Neuronal stem cell (in vitro differentiated cells): Measurements from ENCODE around the gene KCP.

ENCODE experiments used
- DNase-seq: peaks from one replicate; pipeline ENCODE4 v3.0.0-alpha.2; 2013; ENCODE audit warnings: low spot score
- H2AFZ ChIP-seq: one replicate; pipeline ENCODE4 v1.6.1; 2013; ENCODE audit warnings: mild to moderate bottlenecking, low read length, inconsistent platforms
- H2AK5ac ChIP-seq: 2 replicates; pipeline ENCODE4 v1.6.1; 2013; ENCODE audit warnings: low read depth, mild to moderate bottlenecking, inconsistent platforms, low read length, moderate library complexity, mixed read lengths
- H2BK120ac ChIP-seq: 2 replicates; pipeline ENCODE4 v1.6.1; 2013; ENCODE audit warnings: low read depth, mild to moderate bottlenecking, inconsistent platforms, low read length, moderate library complexity, mixed read lengths
- H2BK12ac ChIP-seq: one replicate; pipeline ENCODE4 v1.6.1; 2013; ENCODE audit warnings: low read length, inconsistent platforms
- H2BK15ac ChIP-seq: 2 replicates; pipeline ENCODE4 v1.6.1; 2013; ENCODE audit warnings: mild to moderate bottlenecking, low read length, inconsistent platforms, mixed read lengths
- H2BK5ac ChIP-seq: one replicate; pipeline ENCODE4 v1.6.1; 2013; ENCODE audit warnings: inconsistent platforms, mild to moderate bottlenecking, low read length, moderate library complexity
- H3K14ac ChIP-seq: one replicate; pipeline ENCODE4 v1.6.1; 2013; ENCODE audit warnings: low read length, inconsistent platforms
- H3K18ac ChIP-seq: 2 replicates; pipeline ENCODE4 v1.6.1; 2013; ENCODE audit warnings: low read length, inconsistent platforms
- H3K23ac ChIP-seq: 2 replicates; pipeline ENCODE4 v1.6.1; 2013; ENCODE audit warnings: low read depth, mild to moderate bottlenecking, mixed read lengths, low read length, inconsistent platforms; ENCODE audit not compliant: poor library complexity
- H3K27ac ChIP-seq: replicated peaks from 3 replicates; pipeline ENCODE4 v1.5.1; 2013; ENCODE audit warnings: low read length, inconsistent platforms
- H3K27me3 ChIP-seq, 3 experiments: 2 replicates each; pipeline ENCODE4 v1.6.1; 2013; ENCODE audit warnings: low read length in 3 of 3, mild to moderate bottlenecking in 2 of 3, inconsistent platforms in 1 of 3, low read depth in 1 of 3, mixed read lengths in 1 of 3, moderate library complexity in 1 of 3; ENCODE audit not compliant: control insufficient read depth in 3 of 3, insufficient read depth in 3 of 3
- H3K36me3 ChIP-seq, 2 donors: replicated peaks in 1 of 2; 2 replicates each; pipeline ENCODE4 v1.6.1; 2013; ENCODE audit warnings: low read length in 2 of 2; ENCODE audit not compliant: control insufficient read depth in 2 of 2, insufficient read depth in 2 of 2
- H3K4ac ChIP-seq: 2 replicates; pipeline ENCODE4 v1.6.1; 2013; ENCODE audit warnings: inconsistent platforms, mild to moderate bottlenecking, low read length, moderate library complexity
- H3K4me1 ChIP-seq, 2 donors: 1 replicate in 1 of 2; 2 replicates in 1 of 2; pipeline ENCODE4 v1.6.1; 2013; ENCODE audit warnings: low read length in 2 of 2, low read depth in 1 of 2; ENCODE audit not compliant: control insufficient read depth in 2 of 2, insufficient read depth in 1 of 2
- H3K4me2 ChIP-seq: one replicate; pipeline ENCODE4 v1.6.1; 2013; ENCODE audit warnings: mild to moderate bottlenecking, low read length, inconsistent platforms; ENCODE audit not compliant: insufficient read depth, poor library complexity, severe bottlenecking
- H3K4me3 ChIP-seq, 2 donors: 2 replicates each; pipeline ENCODE4 v1.5.1; 2013; ENCODE audit warnings: low read length in 2 of 2, mild to moderate bottlenecking in 2 of 2, inconsistent platforms in 1 of 2, moderate library complexity in 1 of 2
- H3K79me1 ChIP-seq: one replicate; pipeline ENCODE4 v1.6.1; 2013; ENCODE audit warnings: low read depth, mild to moderate bottlenecking, inconsistent platforms, low read length, moderate library complexity
- H3K9ac ChIP-seq: one replicate; pipeline ENCODE4 v1.6.1; 2013; ENCODE audit warnings: mild to moderate bottlenecking, low read depth, low read length, inconsistent platforms; ENCODE audit not compliant: poor library complexity
- H3K9me3 ChIP-seq, 2 donors: replicated peaks in 1 of 2; 2 replicates each; pipeline versions ENCODE3 to v1.6.1; 2013; ENCODE audit warnings: low read length in 2 of 2, mild to moderate bottlenecking in 2 of 2, inconsistent platforms in 1 of 2, low read depth in 1 of 2, mixed read lengths in 1 of 2, moderate library complexity in 1 of 2; ENCODE audit not compliant: control insufficient read depth in 2 of 2, insufficient read depth in 1 of 2
- H4K8ac ChIP-seq: one replicate; pipeline ENCODE4 v1.6.1; 2013; ENCODE audit warnings: low read depth, mild to moderate bottlenecking, inconsistent platforms, low read length, moderate library complexity
- H4K91ac ChIP-seq: one replicate; pipeline ENCODE4 v1.6.1; 2013; ENCODE audit warnings: low read length, low read depth, mild to moderate bottlenecking, inconsistent platforms; ENCODE audit not compliant: poor library complexity
- WGBS, 2 donors: extraction: QIAGEN DNeasy Blood & Tissue Kit; methylation state at CpG; one replicate each; pipeline ENCODE4 v1.1.7; 2013; ENCODE audit warnings: missing lambda C conversion rate in 2 of 2, mixed read lengths in 1 of 2; ENCODE audit not compliant: insufficient read length in 2 of 2, insufficient replicate concordance in 1 of 2; ENCODE audit errors: extremely low coverage in 2 of 2; 5-methylcytosine and 5-hydroxymethylcytosine counted together

The KCP gene

GRCh38 chr7:128840326-128841170 lies 70.0 kb downstream of the KCP start:
- no peak for DNase-seq
- Histone ChIP-seq H4K8ac (no peak overlapping the region), H3K18ac (no peak overlapping the region), H3K4me1 (no peaks in the 10 kb centered on the region), H2AFZ (no peak overlapping the region), H3K36me3 (peaks cover 0 to 84% of the 10 kb centered on the region in 2 donors), H2BK12ac (no peak overlapping the region), H3K27ac (no peak overlapping the region), H3K23ac (peak overlapping the region; percentile 65), H3K9ac (peak overlapping the region; percentile 70), H2BK5ac (no peak overlapping the region), H4K91ac (no peak overlapping the region), H3K9me3 (peaks cover 0 to 1% of the 10 kb centered on the region in 2 donors), H3K4ac (no peak overlapping the region), H2BK15ac (no peak overlapping the region), H3K4me3 (no peak overlapping the region), H2BK120ac (no peak overlapping the region), H2AK5ac (no peak overlapping the region), H3K27me3 (no peaks in the 10 kb centered on the region), H3K79me1 (peaks cover 15% of the 10 kb centered on the region), H3K4me2 (no peak overlapping the region), H3K14ac (no peak overlapping the region)
- no CpG with 5 or more reads among the region's 23 CpGs for WGBS, 2 donors

- Histone ChIP-seq H4K8ac (no peak overlapping the region), H4K91ac (no peak overlapping the region), H3K9ac (no peak overlapping the region), H3K27ac (no peak overlapping the region), H3K4me1 (no peaks in the 10 kb centered on the region), H2BK120ac (no peak overlapping the region), H2BK15ac (no peak overlapping the region), H3K18ac (no peak overlapping the region), H2BK5ac (no peak overlapping the region), H3K36me3 (peaks cover 0 to 86% of the 10 kb centered on the region in 2 donors), H3K4me2 (no peak overlapping the region), H2BK12ac (no peak overlapping the region), H3K9me3 (no peaks in the 10 kb centered on the region), H2AK5ac (no peak overlapping the region), H3K14ac (no peak overlapping the region), H2AFZ (no peak overlapping the region), H3K27me3 (no peaks in the 10 kb centered on the region), H3K23ac (no peak overlapping the region), H3K79me1 (peaks cover 17% of the 10 kb centered on the region), H3K4ac (no peak overlapping the region), H3K4me3 (no peak overlapping the region)
- WGBS, 2 donors: no CpG with 5 or more reads among the region's 13 CpGs
- no peak for DNase-seq
These were observed 70.7 kb downstream of the KCP start for GRCh38 chr7:128839751-128840177.

GRCh38 chr7:128838981-128839731 lies 71.4 kb downstream of the KCP start:
- Histone ChIP-seq H3K4me1 (peaks cover under 1 to 1% of the 10 kb centered on the region in 2 donors), H3K23ac (peak overlapping the region; percentile 43)
- DNase-seq: no peak

More at GRCh38 chr7:128838981-128839731, 71.4 kb downstream of the KCP start:
- Histone ChIP-seq H2BK15ac (no peak overlapping the region), H2AK5ac (no peak overlapping the region), H3K4ac (no peak overlapping the region), H3K18ac (no peak overlapping the region), H3K4me2 (no peak overlapping the region), H3K14ac (no peak overlapping the region), H3K36me3 (peaks cover 0 to 80% of the 10 kb centered on the region in 2 donors), H3K27me3 (no peaks in the 10 kb centered on the region), H2BK120ac (no peak overlapping the region), H3K9me3 (no peaks in the 10 kb centered on the region), H3K4me3 (no peak overlapping the region), H2BK5ac (no peak overlapping the region), H2BK12ac (no peak overlapping the region), H4K8ac (no peak overlapping the region), H3K79me1 (peaks cover 15% of the 10 kb centered on the region), H3K27ac (no peak overlapping the region), H3K9ac (no peak overlapping the region), H4K91ac (no peak overlapping the region), H2AFZ (no peak overlapping the region)
- no CpG with 5 or more reads among the region's 17 CpGs for WGBS, 2 donors
